ENCODE data around the gene ZNF750. TPM values are rescaled to one million over a fixed set of nuclear protein-coding genes. Genes with fewer than 3 reads are reported as not detected.

Gene ZNF750
- total RNA-seq, 4 donors from 2014 or later, result not detected

DNA sequence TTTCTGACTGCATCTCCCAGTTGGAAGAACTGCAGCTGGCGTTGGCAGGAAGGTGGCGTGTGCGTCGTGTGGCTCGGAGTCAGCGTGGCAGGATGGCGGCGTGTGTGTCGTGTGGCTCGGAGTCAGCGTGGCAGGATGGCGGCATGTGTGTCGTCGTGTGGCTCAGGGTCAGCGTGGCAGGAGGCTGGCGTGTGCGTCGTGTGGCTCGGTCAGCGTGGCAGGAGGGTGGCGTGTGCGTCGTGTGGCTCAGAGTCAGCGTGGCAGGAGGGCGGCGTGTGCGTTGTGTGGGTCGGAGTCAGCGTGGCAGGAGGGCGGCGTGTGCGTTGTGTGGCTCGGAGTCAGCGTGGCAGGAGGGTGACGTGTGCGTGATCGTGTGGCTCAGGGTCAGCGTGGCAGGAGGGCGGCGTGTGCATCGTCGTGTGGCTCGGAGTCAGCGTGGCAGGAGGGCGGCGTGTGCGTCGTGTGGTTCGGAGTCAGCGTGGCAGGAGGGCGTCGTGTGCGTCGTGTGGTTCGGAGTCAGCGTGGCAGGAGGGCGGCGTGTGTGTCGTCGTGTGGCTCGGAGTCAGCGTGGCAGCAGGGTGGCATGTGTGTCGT lies 38.3 kb downstream of the ZNF750 start:
- DNase-seq (ENCODE audit: low spot score) (no peak), ATAC-seq (ENCODE audit: low FRiP score) (no peak)
- TF ChIP-seq CTCF (IDR thresholded peaks at IDR 0.05), result no peak

GRCh38 chr17:82800885-82801284 lies 38.9 kb downstream of the ZNF750 start:
- no peak for ATAC-seq (ENCODE audit: low FRiP score)
- DNase-seq (ENCODE audit: low spot score), result no peak
- TF ChIP-seq CTCF (IDR thresholded peaks at IDR 0.05), result no peak

- TF ChIP-seq CTCF (IDR thresholded peaks at IDR 0.05), result no peak
- ATAC-seq (ENCODE audit: low FRiP score) (no peak), DNase-seq (ENCODE audit: low spot score) (no peak)
Observed at GRCh38 chr17:82799591-82799990, 40.2 kb downstream of the ZNF750 start.

DNA sequence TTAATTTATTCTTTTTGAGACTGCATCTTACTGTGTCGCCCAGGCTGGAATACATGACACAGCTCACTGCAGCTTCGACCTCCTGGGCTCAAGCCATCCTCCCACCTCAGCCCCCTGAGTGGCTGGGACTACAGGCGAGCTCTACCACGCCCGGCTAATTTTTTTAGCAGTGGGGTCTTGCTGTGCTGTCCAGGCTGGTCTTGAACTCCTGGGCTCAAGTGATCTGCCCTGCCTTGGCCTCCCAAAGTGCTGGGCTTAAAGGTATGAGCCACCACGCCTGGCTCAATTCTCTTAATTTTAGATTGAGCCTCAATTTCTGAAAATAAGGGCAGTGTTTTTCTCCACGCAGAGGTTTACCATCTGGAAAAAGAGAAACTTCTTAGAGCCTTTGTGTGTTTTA lies 41.1 kb downstream of the ZNF750 start:
- DNase-seq (ENCODE audit: low spot score) (no peak), ATAC-seq (ENCODE audit: low FRiP score) (no peak)
- no peak for TF ChIP-seq CTCF (IDR thresholded peaks at IDR 0.05)

- ATAC-seq (ENCODE audit: low FRiP score) (no peak), DNase-seq (ENCODE audit: low spot score) (no peak)
- no peak for TF ChIP-seq CTCF (IDR thresholded peaks at IDR 0.05)
Observed at GRCh38 chr17:82797061-82797460, 42.8 kb downstream of the ZNF750 start.

GRCh38 chr17:82795615-82796014 lies 44.2 kb downstream of the ZNF750 start:
- no peak for TF ChIP-seq CTCF (IDR thresholded peaks at IDR 0.05)
- DNase-seq (ENCODE audit: low spot score) (no peak), ATAC-seq (ENCODE audit: low FRiP score) (no peak)

GRCh38 chr17:82794781-82795482 lies 44.9 kb downstream of the ZNF750 start:
- ATAC-seq (ENCODE audit: low FRiP score) (no peak), DNase-seq (ENCODE audit: low spot score) (no peak)
- TF ChIP-seq CTCF (IDR thresholded peaks at IDR 0.05), result no peak

Data from omental fat pad (tissue), 4 donors.